H1 (cell line): ENCODE results near the gene CHCHD3.

Source experiments
- CEBPB ChIP-seq: IDR thresholded peaks from 2 replicates; pipeline ENCODE4 v1.6.1; 2012; ENCODE audit warnings: low read depth, low read length
- CHD1 ChIP-seq: IDR thresholded peaks from 2 replicates; pipeline ENCODE4 v1.6.1; 2012; ENCODE audit warnings: low read depth, low read length, improper control_type of control experiment
- CTCF ChIP-seq, 3 experiments: IDR thresholded peaks; 1 replicate in 2 of 3; 2 replicates in 1 of 3; pipeline versions ENCODE4 v1.5.1 to v1.6.1; 2011; ENCODE audit warnings: low read length in 3 of 3, mild to moderate bottlenecking in 3 of 3, inconsistent platforms in 2 of 3, low read depth in 1 of 3, moderate library complexity in 1 of 3; ENCODE audit not compliant: insufficient read depth in 1 of 3; ENCODE audit errors: control extremely low read depth in 1 of 3
- EGR1 ChIP-seq: IDR thresholded peaks from 2 replicates; pipeline ENCODE4 v1.6.1; 2011; ENCODE audit warnings: low read depth, low read length, borderline replicate concordance
- EZH2 ChIP-seq: fragments of 200-600 bp; sonication (generic); IDR thresholded peaks from 2 replicates; pipeline ENCODE4 v1.7.1; 2012; ENCODE audit warnings: low read depth, mild to moderate bottlenecking, moderate library complexity, low read length, inconsistent platforms; ENCODE audit not compliant: severe bottlenecking
- GTF2F1 ChIP-seq: IDR thresholded peaks from 2 replicates; pipeline ENCODE4 v1.6.1; 2012; ENCODE audit warnings: low read depth, low read length, improper control_type of control experiment, borderline replicate concordance
- POLR2A ChIP-seq, 2 experiments: IDR thresholded peaks; 1 replicate in 1 of 2; 2 replicates in 1 of 2; pipeline ENCODE4 v1.6.1; 2011; ENCODE audit warnings: low read depth in 2 of 2, low read length in 2 of 2, mild to moderate bottlenecking in 2 of 2; ENCODE audit errors: control extremely low read depth in 1 of 2
- POLR2AphosphoS5 ChIP-seq: IDR thresholded peaks from 2 replicates; pipeline ENCODE4 v1.6.1; 2011; ENCODE audit warnings: low read depth, low read length
- RFX5 ChIP-seq: IDR thresholded peaks from 2 replicates; pipeline ENCODE4 v1.6.1; 2011; ENCODE audit warnings: low read depth, low read length, improper control_type of control experiment, borderline replicate concordance
- USF2 ChIP-seq: IDR thresholded peaks from 2 replicates; pipeline ENCODE4 v1.6.1; 2011; ENCODE audit warnings: low read length, improper control_type of control experiment

GRCh38 chr7:133124974-133125373 is 43.1 kb upstream of the CHCHD3 start:
- TF ChIP-seq EGR1 = no peak
- TF ChIP-seq CTCF (IDR thresholded peaks at IDR 0.05; ENCODE audit: control extremely low read depth in 1 of 3, insufficient read depth in 1 of 3, low read depth in 1 of 3, low read length in 3 of 3) = no peak
- TF ChIP-seq CHD1 = no peak
- TF ChIP-seq POLR2A (IDR thresholded peaks at IDR 0.05; ENCODE audit: control extremely low read depth in 1 of 2, low read depth in 2 of 2, low read length in 2 of 2) = no peak
- no peak for TF ChIP-seq USF2
- TF ChIP-seq GTF2F1 = no peak
- no peak for TF ChIP-seq POLR2AphosphoS5
- TF ChIP-seq EZH2 = no peak
- TF ChIP-seq RFX5 = no peak
- TF ChIP-seq CEBPB = no peak
